MM.1S (cell line): ENCODE measurements around the gene SLCO1B3.

Experiments
- DNase-seq: peaks from one replicate; pipeline ENCODE4 v3.0.0-alpha.2; 2015
- H2AFZ ChIP-seq: fragments of 300-600 bp; sonication (generic); 2 replicates; pipeline ENCODE4 v1.6.0; 2016; ENCODE audit warnings: antibody characterized with exemption, low read length
- H3F3A ChIP-seq: fragments of 300-600 bp; sonication (generic); 2 replicates; pipeline ENCODE4 v1.6.1; 2016; ENCODE audit warnings: mild to moderate bottlenecking, antibody characterized with exemption, low read length, moderate library complexity, mixed read lengths; ENCODE audit not compliant: insufficient read depth
- H3K27ac ChIP-seq: fragments of 300-600 bp; sonication (generic); 2 replicates; pipeline ENCODE4 v1.5.1; 2016; ENCODE audit warnings: mild to moderate bottlenecking, low read length
- H3K27me3 ChIP-seq: fragments of 300-600 bp; sonication (generic); replicated peaks from 2 replicates; pipeline ENCODE4 v1.6.0; 2016; ENCODE audit warnings: low read length; ENCODE audit not compliant: insufficient read depth
- H3K36me3 ChIP-seq: fragments of 300-600 bp; sonication (generic); replicated peaks from 2 replicates; pipeline ENCODE4 v1.6.1; 2016; ENCODE audit warnings: mild to moderate bottlenecking, low read length, mixed read lengths; ENCODE audit not compliant: insufficient read depth
- H3K4me1 ChIP-seq: fragments of 300-600 bp; sonication (generic); 2 replicates; pipeline ENCODE4 v1.6.1; 2016; ENCODE audit warnings: low read length, mixed read lengths
- H3K4me2 ChIP-seq: fragments of 300-600 bp; sonication (generic); 2 replicates; pipeline ENCODE4 v1.6.0; 2016; ENCODE audit warnings: low read depth, low read length
- H3K4me3 ChIP-seq: fragments of 300-600 bp; sonication (generic); 2 replicates; pipeline ENCODE4 v1.5.1; 2016; ENCODE audit warnings: low read length, mixed read lengths
- H3K79me2 ChIP-seq: fragments of 300-600 bp; sonication (generic); 2 replicates; pipeline ENCODE4 v1.6.1; 2016; ENCODE audit warnings: mixed run types, low read length, mixed read lengths
- H3K9ac ChIP-seq: fragments of 300-600 bp; sonication (generic); 2 replicates; pipeline ENCODE4 v1.6.1; 2016; ENCODE audit warnings: low read length, mixed read lengths
- H3K9me2 ChIP-seq: fragments of 300-600 bp; sonication (generic); replicated peaks from 2 replicates; pipeline ENCODE4 v1.6.1; 2016; ENCODE audit warnings: mild to moderate bottlenecking, low read length, mixed read lengths; ENCODE audit not compliant: insufficient read depth
- H3K9me3 ChIP-seq: fragments of 300-600 bp; sonication (generic); replicated peaks from 2 replicates; pipeline ENCODE4 v1.6.1; 2016; ENCODE audit warnings: mild to moderate bottlenecking, low read length, mixed read lengths; ENCODE audit not compliant: insufficient read depth
- H4K20me1 ChIP-seq: fragments of 300-600 bp; sonication (generic); 2 replicates; pipeline ENCODE4 v1.6.1; 2016; ENCODE audit warnings: mild to moderate bottlenecking, low read length, moderate library complexity, mixed read lengths; ENCODE audit not compliant: insufficient read depth
- EZH2 ChIP-seq: fragments of 300-600 bp; sonication (generic); optimal IDR thresholded peaks from 2 replicates; pipeline ENCODE3; 2017; ENCODE audit warnings: low read depth, mild to moderate bottlenecking, antibody characterized with exemption, low read length, mixed read lengths
- EZH2phosphoT487 ChIP-seq: fragments of 300-600 bp; sonication (generic); IDR thresholded peaks from 2 replicates; pipeline ENCODE4 v1.6.1; 2018; ENCODE audit warnings: antibody characterized with exemption, low read length
- TF ChIP-seq, protein P1 (sequence below): fragments of 300-600 bp; sonication (generic); IDR thresholded peaks from 2 replicates; pipeline ENCODE4 v1.5.1; 2016; ENCODE audit warnings: antibody characterized with exemption, low read length, mixed read lengths

SLCO1B3 gene

DNA sequence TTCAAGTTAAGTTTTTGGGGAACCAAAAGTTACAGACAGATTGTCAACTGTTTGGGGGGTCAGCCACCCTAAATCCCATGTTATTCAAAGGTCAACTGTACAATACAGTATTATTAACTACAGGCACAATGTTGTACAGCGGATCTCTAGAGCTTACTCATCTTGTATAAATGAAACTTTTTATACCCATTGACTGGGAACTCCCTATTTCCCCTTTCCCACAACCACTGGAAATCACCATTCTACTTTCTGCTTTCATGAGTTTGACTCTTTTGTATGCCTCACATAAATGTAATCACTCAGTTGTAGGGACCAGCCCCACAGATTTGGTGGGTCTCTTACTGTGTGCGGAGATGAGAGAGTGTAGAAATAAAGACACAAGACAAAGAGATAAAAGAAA lies 57.8 kb downstream of the SLCO1B3 start:
- no peaks in the 10 kb centered on the region for H4K20me1 ChIP-seq
- H3K27me3 ChIP-seq = no peaks in the 10 kb centered on the region
- no peaks in the 10 kb centered on the region for H3K9me3 ChIP-seq
- no peak for DNase-seq
- H3K4me2 ChIP-seq = no peak overlapping the region
- H3K36me3 ChIP-seq = no peaks in the 10 kb centered on the region
- no peak overlapping the region for H3K4me3 ChIP-seq
- no peak overlapping the region for H2AFZ ChIP-seq
- H3K27ac ChIP-seq = no peak overlapping the region
- TF ChIP-seq, protein P1, sequence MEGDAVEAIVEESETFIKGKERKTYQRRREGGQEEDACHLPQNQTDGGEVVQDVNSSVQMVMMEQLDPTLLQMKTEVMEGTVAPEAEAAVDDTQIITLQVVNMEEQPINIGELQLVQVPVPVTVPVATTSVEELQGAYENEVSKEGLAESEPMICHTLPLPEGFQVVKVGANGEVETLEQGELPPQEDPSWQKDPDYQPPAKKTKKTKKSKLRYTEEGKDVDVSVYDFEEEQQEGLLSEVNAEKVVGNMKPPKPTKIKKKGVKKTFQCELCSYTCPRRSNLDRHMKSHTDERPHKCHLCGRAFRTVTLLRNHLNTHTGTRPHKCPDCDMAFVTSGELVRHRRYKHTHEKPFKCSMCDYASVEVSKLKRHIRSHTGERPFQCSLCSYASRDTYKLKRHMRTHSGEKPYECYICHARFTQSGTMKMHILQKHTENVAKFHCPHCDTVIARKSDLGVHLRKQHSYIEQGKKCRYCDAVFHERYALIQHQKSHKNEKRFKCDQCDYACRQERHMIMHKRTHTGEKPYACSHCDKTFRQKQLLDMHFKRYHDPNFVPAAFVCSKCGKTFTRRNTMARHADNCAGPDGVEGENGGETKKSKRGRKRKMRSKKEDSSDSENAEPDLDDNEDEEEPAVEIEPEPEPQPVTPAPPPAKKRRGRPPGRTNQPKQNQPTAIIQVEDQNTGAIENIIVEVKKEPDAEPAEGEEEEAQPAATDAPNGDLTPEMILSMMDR = no peak
- no peak for TF ChIP-seq EZH2
- no peak for TF ChIP-seq EZH2phosphoT487
- no peaks in the 10 kb centered on the region for H3F3A ChIP-seq
- no peaks in the 10 kb centered on the region for H3K79me2 ChIP-seq
- H3K4me1 ChIP-seq = no peaks in the 10 kb centered on the region
- no peak overlapping the region for H3K9ac ChIP-seq
- H3K9me2 ChIP-seq = no peaks in the 10 kb centered on the region

DNA sequence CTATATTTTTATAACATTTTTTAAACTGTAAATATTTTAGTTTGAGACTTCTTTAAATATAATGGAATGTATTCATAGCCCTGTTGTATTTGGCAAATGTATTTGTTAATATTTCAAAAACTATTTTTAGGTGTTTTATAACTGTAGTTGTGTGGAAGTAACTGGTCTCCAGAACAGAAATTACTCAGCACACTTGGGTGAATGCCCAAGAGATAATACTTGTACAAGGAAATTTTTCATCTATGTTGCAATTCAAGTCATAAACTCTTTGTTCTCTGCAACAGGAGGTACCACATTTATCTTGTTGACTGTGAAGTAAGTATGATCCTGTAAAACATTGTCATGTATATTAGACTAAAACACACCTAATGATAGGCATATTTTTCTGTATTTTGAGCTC lies 72.8 kb downstream of the SLCO1B3 start:
- Histone ChIP-seq H3K9me3 (no peaks in the 10 kb centered on the region), H3K9me2 (no peaks in the 10 kb centered on the region), H3K9ac (no peak overlapping the region), H3K27ac (no peak overlapping the region), H3K79me2 (no peaks in the 10 kb centered on the region), H3K4me3 (no peak overlapping the region), H3K4me1 (no peaks in the 10 kb centered on the region), H3F3A (no peaks in the 10 kb centered on the region), H2AFZ (no peak overlapping the region), H3K27me3 (no peaks in the 10 kb centered on the region), H3K36me3 (no peaks in the 10 kb centered on the region), H4K20me1 (no peaks in the 10 kb centered on the region), H3K4me2 (no peak overlapping the region)
- TF ChIP-seq EZH2 = no peak
- no peak for DNase-seq

DNA sequence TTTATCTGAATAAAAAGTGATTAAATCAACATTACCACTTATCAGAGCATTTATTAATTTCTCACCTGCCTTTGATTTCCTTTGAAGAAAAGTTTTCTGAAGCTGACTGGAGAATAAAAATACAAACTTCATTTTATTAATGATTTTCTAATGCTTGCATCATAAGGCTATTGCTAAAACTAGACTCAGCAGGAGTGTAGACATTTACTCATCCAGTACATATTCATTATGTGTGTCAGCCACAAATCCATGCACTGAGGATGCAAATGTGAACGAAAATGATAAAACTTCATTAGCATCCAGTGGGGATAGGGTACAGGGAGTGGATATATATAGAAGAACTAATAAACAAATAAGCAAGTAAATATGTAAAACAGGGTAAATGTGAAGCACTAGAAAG lies 74.6 kb downstream of the SLCO1B3 start:
- Histone ChIP-seq H3K9ac (no peak overlapping the region), H3K79me2 (no peaks in the 10 kb centered on the region), H3K9me3 (no peaks in the 10 kb centered on the region), H3K9me2 (no peaks in the 10 kb centered on the region), H4K20me1 (no peaks in the 10 kb centered on the region), H3K27me3 (no peaks in the 10 kb centered on the region), H3K36me3 (no peaks in the 10 kb centered on the region), H3K4me1 (no peaks in the 10 kb centered on the region), H2AFZ (no peak overlapping the region), H3K4me3 (no peak overlapping the region), H3K27ac (no peak overlapping the region), H3F3A (no peaks in the 10 kb centered on the region), H3K4me2 (no peak overlapping the region)
- DNase-seq = no peak
- TF ChIP-seq, protein P1 = no peak
- TF ChIP-seq EZH2 = no peak
- no peak for TF ChIP-seq EZH2phosphoT487

DNA sequence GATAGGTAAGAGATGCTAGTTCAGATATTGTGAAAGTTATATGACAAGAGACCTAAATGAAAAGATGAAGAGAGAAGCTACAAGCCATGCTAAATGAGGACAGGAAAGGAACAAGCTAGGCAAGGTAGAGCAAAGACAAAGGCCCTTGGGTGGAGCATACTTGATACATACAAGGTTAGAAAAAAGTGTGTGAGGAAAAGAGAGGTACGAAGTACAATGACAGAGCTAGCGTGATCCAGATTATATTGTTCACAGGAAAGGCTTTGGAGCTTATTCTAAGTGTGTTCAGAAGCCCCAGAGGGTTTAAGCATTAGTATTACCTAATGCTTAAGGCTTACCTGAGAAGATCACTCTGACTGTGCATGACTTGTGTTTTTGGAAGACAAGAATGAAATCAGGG lies 75.0 kb downstream of the SLCO1B3 start:
- no peak for DNase-seq
- H3K9me2 ChIP-seq = no peaks in the 10 kb centered on the region
- H4K20me1 ChIP-seq = no peaks in the 10 kb centered on the region
- H3K27me3 ChIP-seq = no peaks in the 10 kb centered on the region
- H3K9ac ChIP-seq = no peak overlapping the region
- no peak overlapping the region for H3K4me2 ChIP-seq
- H3K79me2 ChIP-seq = no peaks in the 10 kb centered on the region
- H3K27ac ChIP-seq = no peak overlapping the region
- H2AFZ ChIP-seq = no peak overlapping the region
- H3K36me3 ChIP-seq = no peaks in the 10 kb centered on the region
- H3K4me1 ChIP-seq = no peaks in the 10 kb centered on the region
- no peak overlapping the region for H3K4me3 ChIP-seq
- TF ChIP-seq, protein P1 = no peak
- TF ChIP-seq EZH2 (no peak), EZH2phosphoT487 (no peak)
- H3K9me3 ChIP-seq = no peaks in the 10 kb centered on the region; the same call in 1 of the 2 replicates
- no peaks in the 10 kb centered on the region for H3F3A ChIP-seq
